HCT116 (cell line): ENCODE results near the gene SMYD3. TPM values are rescaled to one million over a fixed set of nuclear protein-coding genes. Genes with fewer than 3 reads are reported as not detected.

Source experiments
- ATAC-seq: fragments of 200-7000 bp; cut with Tn5 transposase; 2 replicates; pipeline ENCODE4 v1.9.1; 2020; ENCODE audit warnings: mild to moderate bottlenecking, moderate library complexity
- BruUV-seq: library from RNA; stranded (reverse); fragments of 400-500 nt; replicated peaks from 2 replicates; lab custom pipeline; 2021; lab: Mats Ljungman, UMichigan
- CTCF ChIA-PET: fragments of 300-600 bp; sonication (Branson Sonifier 250); formaldehyde crosslinking; loops from one replicate; lab custom pipeline; 2021; ENCODE audit warnings: antibody characterized with exemption; lab: Charles Lee
- POLR2A ChIA-PET: fragments of 300-600, 350-600 bp; sonication (Branson Sonifier 250); formaldehyde crosslinking; loops from one replicate; lab custom pipeline; 2021; ENCODE audit warnings: antibody characterized with exemption; lab: Charles Lee
- RAD21 ChIA-PET, 2 experiments: fragments of 300-600 bp; sonication (Branson Sonifier 250); formaldehyde crosslinking; loops; one replicate each; lab custom pipeline; 2023; ENCODE audit warnings: low total read pairs in 2 of 2; ENCODE audit not compliant: uncharacterized antibody in 2 of 2, unreplicated experiment in 2 of 2, low non-redundant PET in 1 of 2; lab: Charles Lee
- DNase-seq: peaks from one replicate; pipeline ENCODE4 v3.0.0-alpha.2; 2010; ENCODE audit warnings: low read depth, low spot score
- H2AFZ ChIP-seq: fragments of 200-600 bp; shearing (Covaris generic), sonication (generic); 2 replicates; pipeline ENCODE4 v1.6.1; 2017; ENCODE audit warnings: low read depth, mixed run types, mixed read lengths, antibody characterized with exemption, low read length; ENCODE audit not compliant: poor library complexity, severe bottlenecking
- H3K27ac ChIP-seq: 2 replicates; pipeline ENCODE4 v1.5.1; 2012; ENCODE audit warnings: low read depth, low read length
- H3K27me3 ChIP-seq: fragments of 200-600 bp; sonication (generic); 2 replicates; pipeline ENCODE4 v1.6.1; 2016; ENCODE audit warnings: mixed run types, low read length, mixed read lengths; ENCODE audit not compliant: insufficient read depth
- H3K36me3 ChIP-seq, 2 experiments: fragments of 200-500 bp in 1 of 2; fragments of 200-600 bp in 1 of 2; sonication (Bioruptor generic) in 1 of 2; sonication (generic) in 1 of 2; 2 replicates each; pipeline versions ENCODE4 v1.5.1 to v1.6.1; 2014 to 2016; ENCODE audit warnings: low read length in 2 of 2, inconsistent platforms in 1 of 2, mixed read lengths in 1 of 2, mixed run types in 1 of 2; ENCODE audit not compliant: insufficient read depth in 2 of 2, control insufficient read depth in 1 of 2
- H3K4me1 ChIP-seq, 2 experiments: fragments of 200-600 bp in 1 of 2; sonication (generic) in 1 of 2; 2 replicates each; pipeline versions ENCODE4 v1.5.1 to v1.6.1; 2012 to 2017; ENCODE audit warnings: low read length in 2 of 2, inconsistent platforms in 1 of 2, mild to moderate bottlenecking in 1 of 2, mixed read lengths in 1 of 2, mixed run types in 1 of 2, moderate library complexity in 1 of 2; ENCODE audit not compliant: insufficient read depth in 2 of 2, control insufficient read depth in 1 of 2
- H3K4me2 ChIP-seq: fragments of 200-600 bp; sonication (generic); 2 replicates; pipeline ENCODE4 v1.6.1; 2017; ENCODE audit warnings: mixed run types, low read length, mixed read lengths
- H3K4me3 ChIP-seq, 2 experiments: fragments of 200-600 bp in 1 of 2; sonication (generic) in 1 of 2; replicated peaks in 1 of 2; 2 replicates each; pipeline ENCODE4 v1.5.1; 2011 to 2016; ENCODE audit warnings: low read length in 2 of 2, control low read depth in 1 of 2, low read depth in 1 of 2, mild to moderate bottlenecking in 1 of 2, mixed read lengths in 1 of 2, mixed run types in 1 of 2
- H3K79me2 ChIP-seq: fragments of 200-600 bp; sonication (generic); 2 replicates; pipeline ENCODE4 v1.6.1; 2017; ENCODE audit warnings: mild to moderate bottlenecking, mixed run types, low read length, moderate library complexity, mixed read lengths; ENCODE audit not compliant: insufficient read depth
- H3K9ac ChIP-seq: fragments of 200-600 bp; sonication (generic); 2 replicates; pipeline ENCODE4 v1.6.1; 2016; ENCODE audit warnings: low read length, mixed read lengths
- H3K9me2 ChIP-seq: fragments of 200-600 bp; sonication (generic), shearing (Covaris generic); 2 replicates; pipeline ENCODE4 v1.6.1; 2017; ENCODE audit warnings: mixed run types, mild to moderate bottlenecking, moderate library complexity; ENCODE audit not compliant: insufficient read depth
- H3K9me3 ChIP-seq, 2 experiments: fragments of 200-500 bp in 1 of 2; fragments of 200-600 bp in 1 of 2; sonication (Bioruptor generic) in 1 of 2; sonication (generic) in 1 of 2; 2 replicates each; pipeline ENCODE4 v1.6.1; 2014 to 2017; ENCODE audit warnings: low read length in 2 of 2, mixed read lengths in 2 of 2, inconsistent platforms in 1 of 2, low read depth in 1 of 2, mild to moderate bottlenecking in 1 of 2, mixed run types in 1 of 2, moderate library complexity in 1 of 2; ENCODE audit not compliant: control insufficient read depth in 1 of 2, insufficient read depth in 1 of 2
- H4K20me1 ChIP-seq: fragments of 200-600 bp; sonication (generic), shearing (Covaris generic); 2 replicates; pipeline ENCODE4 v1.6.1; 2017; ENCODE audit warnings: mixed run types, mild to moderate bottlenecking, moderate library complexity; ENCODE audit not compliant: insufficient read depth
- CBX3 ChIP-seq: IDR thresholded peaks from 2 replicates; pipeline ENCODE4 v1.6.1; 2012; ENCODE audit warnings: low read depth
- ELF1 ChIP-seq: IDR thresholded peaks from 2 replicates; pipeline ENCODE4 v1.6.1; 2012; ENCODE audit warnings: low read depth, borderline replicate concordance
- EZH2 ChIP-seq: fragments of 200-600 bp; sonication (generic); IDR thresholded peaks from 2 replicates; pipeline ENCODE4 v1.6.1; 2017; ENCODE audit warnings: antibody characterized with exemption, mixed run types
- EZH2phosphoT487 ChIP-seq: fragments of 200-600 bp; IDR thresholded peaks from 2 replicates; pipeline ENCODE4 v1.6.1; 2018; ENCODE audit warnings: antibody characterized with exemption, borderline replicate concordance
- JUND ChIP-seq: IDR thresholded peaks from 2 replicates; pipeline ENCODE4 v1.6.1; 2012
- POLR2A ChIP-seq: IDR thresholded peaks from 2 replicates; pipeline ENCODE4 v1.7.0; 2011; ENCODE audit warnings: borderline replicate concordance; ENCODE audit not compliant: insufficient read depth, insufficient read length; ENCODE audit errors: extremely low read depth
- POLR2AphosphoS5 ChIP-seq: IDR thresholded peaks from 2 replicates; pipeline ENCODE4 v1.6.1; 2011; ENCODE audit warnings: mild to moderate bottlenecking, low read depth, low read length, moderate library complexity
- RAD21 ChIP-seq: IDR thresholded peaks from 2 replicates; pipeline ENCODE4 v1.6.1; 2012; ENCODE audit warnings: low read depth, mild to moderate bottlenecking
- SIN3A ChIP-seq: IDR thresholded peaks from 2 replicates; pipeline ENCODE4 v1.6.1; 2012; ENCODE audit warnings: low read depth
- SP1 ChIP-seq: IDR thresholded peaks from 2 replicates; pipeline ENCODE4 v1.6.1; 2012; ENCODE audit warnings: low read depth
- SRF ChIP-seq: IDR thresholded peaks from 2 replicates; pipeline ENCODE4 v1.6.1; 2012; ENCODE audit warnings: low read depth
- YY1 ChIP-seq: IDR thresholded peaks from 2 replicates; pipeline ENCODE4 v1.6.1; 2011; ENCODE audit warnings: low read length, low read depth, moderate library complexity, mild to moderate bottlenecking; ENCODE audit not compliant: insufficient replicate concordance; ENCODE audit errors: extremely low read depth
- ZFX ChIP-seq: fragments of 450-650 bp; IDR thresholded peaks from 2 replicates; pipeline ENCODE4 v1.6.1; 2017
- ZNF274 ChIP-seq: fragments of 200-500 bp; sonication (Bioruptor generic); IDR thresholded peaks from 2 replicates; pipeline ENCODE4 v1.6.1; 2014; ENCODE audit warnings: mild to moderate bottlenecking, low read depth, low read length, inconsistent platforms
- intact Hi-C: fragments of 100-400 bp; cut with micrococcal nuclease; formaldehyde crosslinking; loops from 2 replicates; pipeline ENCODE4 v1.10.0; 2022
- total RNA-seq: library from RNA; stranded (reverse); gene quantifications from one replicate; pipeline ENCODE4 v1.2.1, GENCODE V29; 2021; ENCODE audit not compliant: unreplicated experiment
- TF ChIP-seq, protein P1 (sequence below): IDR thresholded peaks from 2 replicates; pipeline ENCODE4 v1.6.1; 2012
- TF ChIP-seq, protein P2 (sequence below): IDR thresholded peaks from 2 replicates; pipeline ENCODE4 v1.6.1; 2011; ENCODE audit warnings: mild to moderate bottlenecking, low read length, moderate library complexity; ENCODE audit not compliant: insufficient replicate concordance; ENCODE audit errors: extremely low read depth
- TF ChIP-seq, protein P3 (sequence below): IDR thresholded peaks from 2 replicates; pipeline ENCODE4 v1.6.1; 2012
- TF ChIP-seq, protein P4 (sequence below), 3 experiments: fragments of 200-600 bp in 1 of 3; sonication (generic) in 1 of 3; IDR thresholded peaks in 2 of 3; conservative IDR thresholded peaks in 1 of 3; 2 replicates each; pipeline ENCODE4 v1.5.1; 2012 to 2017; ENCODE audit warnings: low read depth in 2 of 3, low read length in 2 of 3, antibody characterized with exemption in 1 of 3, borderline replicate concordance in 1 of 3, control low read depth in 1 of 3, mild to moderate bottlenecking in 1 of 3, mixed read lengths in 1 of 3, mixed run types in 1 of 3, moderate library complexity in 1 of 3; ENCODE audit not compliant: insufficient read depth in 1 of 3

SMYD3 gene
- total RNA-seq, 1 experiment from 2014 or later, result 33.6 TPM

DNA sequence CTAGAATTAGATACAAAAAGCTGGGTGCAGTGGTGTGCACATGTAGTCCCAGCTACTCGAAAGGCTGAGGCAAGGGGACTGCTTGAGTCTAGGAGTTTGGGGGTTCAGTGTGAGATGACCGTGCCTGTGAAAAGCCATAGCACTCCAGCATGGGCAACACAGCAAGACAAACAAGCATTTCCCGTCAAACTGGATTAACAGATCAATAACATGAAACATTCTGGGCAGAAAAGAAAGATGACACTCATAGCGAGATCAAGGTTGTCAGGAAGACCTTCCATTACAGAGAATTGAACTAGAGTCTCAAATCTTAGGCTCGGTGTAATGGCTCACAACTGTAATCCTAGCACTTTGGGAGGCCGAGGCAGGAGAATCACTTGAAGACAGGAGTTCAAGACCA, 45.0 kb upstream of the SMYD3 start:
- Histone ChIP-seq H3K27ac (no peak overlapping the region), H3K9me2 (no peaks in the 10 kb centered on the region), H3K79me2 (peaks cover 61% of the 10 kb centered on the region), H4K20me1 (no peaks in the 10 kb centered on the region), H3K4me3 (no peak overlapping the region), H3K4me1 (no peaks in the 10 kb centered on the region), H3K36me3 (peaks cover 16 to 20% of the 10 kb centered on the region in 2 experiments), H3K9me3 (no peaks in the 10 kb centered on the region), H3K4me2 (no peak overlapping the region), H2AFZ (no peak overlapping the region), H3K27me3 (no peaks in the 10 kb centered on the region), H3K9ac (no peak overlapping the region)
- ChIA-PET CTCF (no interaction called here), POLR2A (no interaction called here), RAD21 (no interaction called here)
- intact Hi-C loops, result no loop called here
- no peak for ATAC-seq
- BruUV-seq, result no TSS peak
- no peak for TF ChIP-seq JUND
- no peak for TF ChIP-seq POLR2A
- TF ChIP-seq, protein P1, sequence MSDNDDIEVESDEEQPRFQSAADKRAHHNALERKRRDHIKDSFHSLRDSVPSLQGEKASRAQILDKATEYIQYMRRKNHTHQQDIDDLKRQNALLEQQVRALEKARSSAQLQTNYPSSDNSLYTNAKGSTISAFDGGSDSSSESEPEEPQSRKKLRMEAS, result no peak
- no peak for TF ChIP-seq CBX3
- no peak for TF ChIP-seq SRF
- no peak for TF ChIP-seq RAD21
- TF ChIP-seq ZNF274, result no peak
- TF ChIP-seq, protein P2, sequence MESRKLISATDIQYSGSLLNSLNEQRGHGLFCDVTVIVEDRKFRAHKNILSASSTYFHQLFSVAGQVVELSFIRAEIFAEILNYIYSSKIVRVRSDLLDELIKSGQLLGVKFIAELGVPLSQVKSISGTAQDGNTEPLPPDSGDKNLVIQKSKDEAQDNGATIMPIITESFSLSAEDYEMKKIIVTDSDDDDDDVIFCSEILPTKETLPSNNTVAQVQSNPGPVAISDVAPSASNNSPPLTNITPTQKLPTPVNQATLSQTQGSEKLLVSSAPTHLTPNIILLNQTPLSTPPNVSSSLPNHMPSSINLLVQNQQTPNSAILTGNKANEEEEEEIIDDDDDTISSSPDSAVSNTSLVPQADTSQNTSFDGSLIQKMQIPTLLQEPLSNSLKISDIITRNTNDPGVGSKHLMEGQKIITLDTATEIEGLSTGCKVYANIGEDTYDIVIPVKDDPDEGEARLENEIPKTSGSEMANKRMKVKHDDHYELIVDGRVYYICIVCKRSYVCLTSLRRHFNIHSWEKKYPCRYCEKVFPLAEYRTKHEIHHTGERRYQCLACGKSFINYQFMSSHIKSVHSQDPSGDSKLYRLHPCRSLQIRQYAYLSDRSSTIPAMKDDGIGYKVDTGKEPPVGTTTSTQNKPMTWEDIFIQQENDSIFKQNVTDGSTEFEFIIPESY, result no peak
- no peak for TF ChIP-seq EZH2phosphoT487
- TF ChIP-seq, protein P3, sequence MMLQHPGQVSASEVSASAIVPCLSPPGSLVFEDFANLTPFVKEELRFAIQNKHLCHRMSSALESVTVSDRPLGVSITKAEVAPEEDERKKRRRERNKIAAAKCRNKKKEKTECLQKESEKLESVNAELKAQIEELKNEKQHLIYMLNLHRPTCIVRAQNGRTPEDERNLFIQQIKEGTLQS, result no peak
- TF ChIP-seq ELF1, result no peak
- TF ChIP-seq SIN3A, result no peak
- no peak for TF ChIP-seq ZFX
- no peak for TF ChIP-seq POLR2AphosphoS5
- TF ChIP-seq YY1, result no peak
- no peak for TF ChIP-seq EZH2
- no peak for TF ChIP-seq SP1
- TF ChIP-seq, protein P4, sequence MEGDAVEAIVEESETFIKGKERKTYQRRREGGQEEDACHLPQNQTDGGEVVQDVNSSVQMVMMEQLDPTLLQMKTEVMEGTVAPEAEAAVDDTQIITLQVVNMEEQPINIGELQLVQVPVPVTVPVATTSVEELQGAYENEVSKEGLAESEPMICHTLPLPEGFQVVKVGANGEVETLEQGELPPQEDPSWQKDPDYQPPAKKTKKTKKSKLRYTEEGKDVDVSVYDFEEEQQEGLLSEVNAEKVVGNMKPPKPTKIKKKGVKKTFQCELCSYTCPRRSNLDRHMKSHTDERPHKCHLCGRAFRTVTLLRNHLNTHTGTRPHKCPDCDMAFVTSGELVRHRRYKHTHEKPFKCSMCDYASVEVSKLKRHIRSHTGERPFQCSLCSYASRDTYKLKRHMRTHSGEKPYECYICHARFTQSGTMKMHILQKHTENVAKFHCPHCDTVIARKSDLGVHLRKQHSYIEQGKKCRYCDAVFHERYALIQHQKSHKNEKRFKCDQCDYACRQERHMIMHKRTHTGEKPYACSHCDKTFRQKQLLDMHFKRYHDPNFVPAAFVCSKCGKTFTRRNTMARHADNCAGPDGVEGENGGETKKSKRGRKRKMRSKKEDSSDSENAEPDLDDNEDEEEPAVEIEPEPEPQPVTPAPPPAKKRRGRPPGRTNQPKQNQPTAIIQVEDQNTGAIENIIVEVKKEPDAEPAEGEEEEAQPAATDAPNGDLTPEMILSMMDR (IDR thresholded peaks at IDR 0.05 in 2 of 3, conservative IDR thresholded peaks at IDR 0.05 in 1 of 3; ENCODE audit: borderline replicate concordance in 1 of 3, insufficient read depth in 1 of 3, low read depth in 2 of 3, low read length in 2 of 3), result no peak
- no peak for DNase-seq
